CD14-positive monocyte (primary cell): ENCODE measurements around the gene DOCK10. TPM values are rescaled to one million over a fixed set of nuclear protein-coding genes. Genes with fewer than 3 reads are reported as not detected.

Experiments used
- DNase-seq, 3 donors: peaks; one replicate each; pipeline ENCODE4 v3.0.0-alpha.2; 2011 to 2022
- H2AFZ ChIP-seq: 2 replicates; pipeline ENCODE4 v1.6.0; 2012; ENCODE audit warnings: mild to moderate bottlenecking, low read depth, low read length, inconsistent platforms; ENCODE audit not compliant: insufficient read depth, poor library complexity, severe bottlenecking
- H3K27ac ChIP-seq, 2 donors: 1 replicate in 1 of 2; 2 replicates in 1 of 2; pipeline ENCODE4 v1.5.1; 2012 to 2013; ENCODE audit warnings: low read length in 2 of 2, control low read depth in 1 of 2, inconsistent platforms in 1 of 2, low read depth in 1 of 2, mild to moderate bottlenecking in 1 of 2
- H3K27me3 ChIP-seq, 2 donors: one replicate each; pipeline versions ENCODE4 v1.6.0 to v1.6.1; 2011 to 2013; ENCODE audit warnings: low read length in 2 of 2; ENCODE audit not compliant: control insufficient read depth in 2 of 2, insufficient read depth in 2 of 2
- H3K36me3 ChIP-seq, 2 donors: replicated peaks in 1 of 2; 1 replicate in 1 of 2; 2 replicates in 1 of 2; pipeline versions ENCODE4 v1.5.1 to v1.6.1; 2012 to 2013; ENCODE audit warnings: low read length in 2 of 2, control low read depth in 1 of 2, inconsistent platforms in 1 of 2, mild to moderate bottlenecking in 1 of 2; ENCODE audit not compliant: insufficient read depth in 2 of 2, control insufficient read depth in 1 of 2
- H3K4me1 ChIP-seq, 2 donors: 1 replicate in 1 of 2; 2 replicates in 1 of 2; pipeline versions ENCODE4 v1.5.1 to v1.6.1; 2012 to 2013; ENCODE audit warnings: low read length in 2 of 2, control low read depth in 1 of 2, inconsistent platforms in 1 of 2, mild to moderate bottlenecking in 1 of 2, moderate library complexity in 1 of 2; ENCODE audit not compliant: insufficient read depth in 2 of 2, control insufficient read depth in 1 of 2
- H3K4me2 ChIP-seq: replicated peaks from 2 replicates; pipeline ENCODE3; 2012; ENCODE audit warnings: low read length, moderate library complexity, mild to moderate bottlenecking; ENCODE audit not compliant: poor library complexity, severe bottlenecking; ENCODE audit errors: extremely low read depth
- H3K4me3 ChIP-seq, 3 experiments: fragments of 200-600 bp in 1 of 3; sonication (generic) in 1 of 3; replicated peaks in 1 of 3; 1 replicate in 2 of 3; 2 replicates in 1 of 3; pipeline ENCODE4 v1.5.1; 2011 to 2013; ENCODE audit warnings: low read length in 3 of 3, mild to moderate bottlenecking in 3 of 3, control low read depth in 2 of 3, low read depth in 2 of 3, inconsistent platforms in 1 of 3, moderate library complexity in 1 of 3
- H3K79me2 ChIP-seq: 2 replicates; pipeline ENCODE4 v1.6.0; 2012; ENCODE audit warnings: mild to moderate bottlenecking, control low read depth, inconsistent platforms, low read length, moderate library complexity; ENCODE audit not compliant: insufficient read depth
- H3K9ac ChIP-seq: 2 replicates; pipeline ENCODE4 v1.6.0; 2017; ENCODE audit warnings: low read length, mild to moderate bottlenecking; ENCODE audit not compliant: insufficient read depth, poor library complexity, severe bottlenecking
- H3K9me3 ChIP-seq, 2 donors: replicated peaks in 1 of 2; 1 replicate in 1 of 2; 2 replicates in 1 of 2; pipeline versions ENCODE4 v1.5.1 to v1.6.1; 2012 to 2013; ENCODE audit warnings: low read length in 2 of 2, control low read depth in 1 of 2; ENCODE audit not compliant: control insufficient read depth in 1 of 2, insufficient read depth in 1 of 2
- H4K20me1 ChIP-seq: 2 replicates; pipeline ENCODE4 v1.6.0; 2012; ENCODE audit warnings: mild to moderate bottlenecking, low read length, control low read depth, moderate library complexity; ENCODE audit not compliant: insufficient read depth
- H3K27ac Mint-ChIP-seq, 7 donors: one replicate each; pipeline ENCODE4 v1.8.0; 2020; ENCODE audit warnings: mild to moderate bottlenecking in 7 of 7, mixed read lengths in 7 of 7, moderate library complexity in 6 of 7, inconsistent platforms in 2 of 7
- H3K27me3 Mint-ChIP-seq, 3 donors: one replicate each; pipeline ENCODE4 v1.8.0; 2021 to 2022; ENCODE audit warnings: low read depth in 3 of 3, mild to moderate bottlenecking in 3 of 3, mixed read lengths in 3 of 3, moderate library complexity in 3 of 3, inconsistent platforms in 1 of 3
- H3K36me3 Mint-ChIP-seq, 2 donors: one replicate each; pipeline ENCODE4 v1.8.0; 2020; ENCODE audit warnings: mixed read lengths in 2 of 2, inconsistent platforms in 1 of 2, mild to moderate bottlenecking in 1 of 2
- H3K4me1 Mint-ChIP-seq: one replicate; pipeline ENCODE4 v1.8.0; 2020; ENCODE audit warnings: mild to moderate bottlenecking, mixed read lengths
- H3K4me3 Mint-ChIP-seq, 2 donors: one replicate each; pipeline ENCODE4 v1.8.0; 2020; ENCODE audit warnings: mild to moderate bottlenecking in 2 of 2, mixed read lengths in 2 of 2, moderate library complexity in 1 of 2
- H3K9me3 Mint-ChIP-seq, 7 donors: one replicate each; pipeline ENCODE4 v1.8.0; 2020 to 2022; ENCODE audit warnings: mixed read lengths in 7 of 7, mild to moderate bottlenecking in 6 of 7, moderate library complexity in 6 of 7, inconsistent platforms in 2 of 7
- CTCF ChIP-seq: fragments of 200-600 bp; IDR thresholded peaks from one replicate; pipeline ENCODE4 v1.8.0; 2022; ENCODE audit warnings: antibody characterized with exemption, mild to moderate bottlenecking
- WGBS: methylation state at CpG from one replicate; pipeline ENCODE4 v1.1.5; 2013; ENCODE audit warnings: missing lambda C conversion rate; ENCODE audit not compliant: insufficient coverage; 5-methylcytosine and 5-hydroxymethylcytosine counted together
- intact Hi-C, 2 donors: fragments of 100-400 bp; cut with micrococcal nuclease; formaldehyde crosslinking; loops; one replicate each; pipeline versions ENCODE4 v1.15.0 to v1.15.1; 2023
- polyA plus RNA-seq, 3 donors: library from polyadenylated mRNA; depleted of rRNA in 1 of 3; unstranded in 2 of 3; stranded (reverse) in 1 of 3; fragments of 300-500 nt in 2 of 3; fragments of >200 nt in 1 of 3; fragmentation: Illumina TruSeq in 2 of 3; gene quantifications; 1 replicate in 2 of 3; 2 replicates in 1 of 3; pipeline ENCODE4 v1.2.3, GENCODE V29; 2012 to 2021

The DOCK10 gene
- polyA plus RNA-seq, 3 donors = 9.5 to 30.9 (median 16.5) TPM

GRCh38 chr2:224934526-224935188, 107.6 kb downstream of the DOCK10 start:
- no peaks in the 10 kb centered on the region for H3K9me3 ChIP-seq
- TF ChIP-seq CTCF = no peak
- H3K79me2 ChIP-seq = peaks cover 93% of the 10 kb centered on the region
- peak overlapping the region in 4 of 7 donors; percentile 10 to 82 (median 44) for H3K27ac Mint-ChIP-seq
- DNase-seq = no peak
- H3K27me3 Mint-ChIP-seq = no peaks in the 10 kb centered on the region
- H3K4me2 ChIP-seq = no peak overlapping the region
- H3K9ac ChIP-seq = no peak overlapping the region
- H3K4me3 ChIP-seq = no peak overlapping the region
- no peak overlapping the region for H3K27ac ChIP-seq
- no peaks in the 10 kb centered on the region for H3K27me3 ChIP-seq
- peaks cover 13 to 22% of the 10 kb centered on the region in 2 donors for H3K36me3 Mint-ChIP-seq
- 100% methylated on average over 3 of the region's 5 CpGs for WGBS
- no peaks in the 10 kb centered on the region for H3K9me3 Mint-ChIP-seq
- H3K4me1 ChIP-seq = peaks cover 57 to 66% of the 10 kb centered on the region in 2 donors
- H4K20me1 ChIP-seq = no peaks in the 10 kb centered on the region
- intact Hi-C loops = no loop called here
- H3K4me3 Mint-ChIP-seq = no peak overlapping the region
- H3K4me1 Mint-ChIP-seq = peaks cover 61% of the 10 kb centered on the region
- peaks cover 0 to 11% of the 10 kb centered on the region in 2 donors for H3K36me3 ChIP-seq
- no peak overlapping the region for H2AFZ ChIP-seq

DNA sequence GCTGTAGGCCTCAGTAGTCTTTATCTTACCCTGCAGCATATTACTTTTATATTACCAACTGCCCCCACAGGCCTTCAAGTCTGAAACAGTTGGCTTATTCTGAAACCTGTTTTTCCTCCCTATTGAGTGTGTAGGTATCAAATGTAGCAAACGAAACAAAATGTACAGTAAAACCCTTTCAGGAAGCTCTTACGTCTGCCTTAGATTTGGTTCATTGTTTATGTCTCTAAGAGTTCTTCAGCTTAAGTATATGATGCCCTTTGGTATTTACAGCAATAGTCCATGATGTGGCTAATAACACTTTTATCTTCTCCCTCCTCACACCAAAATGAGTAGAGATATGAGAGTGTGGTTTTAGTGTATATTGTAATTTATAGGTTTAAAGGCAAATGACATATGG, 108.8 kb downstream of the DOCK10 start:
- H3K4me3 ChIP-seq = no peak overlapping the region
- H3K79me2 ChIP-seq = peaks cover 88% of the 10 kb centered on the region
- peak overlapping the region in 4 of 7 donors; percentile 1 to 91 (median 16) for H3K27ac Mint-ChIP-seq

More for the DNA sequence above, 108.8 kb downstream of the DOCK10 start:
- no peak for DNase-seq
- Histone ChIP-seq H4K20me1 (no peaks in the 10 kb centered on the region), H3K9ac (no peak overlapping the region), H3K9me3 (no peaks in the 10 kb centered on the region), H3K4me2 (no peak overlapping the region), H2AFZ (no peak overlapping the region), H3K4me1 (peaks cover 63 to 69% of the 10 kb centered on the region in 2 donors), H3K36me3 (peaks cover 0 to 11% of the 10 kb centered on the region in 2 donors), H3K27me3 (no peaks in the 10 kb centered on the region), H3K27ac (peak overlapping the region in 1 of 2 donors; percentile 59)
- no CpG with 5 or more reads among the region's 2 CpGs for WGBS
- intact Hi-C loops = no loop called here
- Mint-ChIP-seq H3K27me3 (no peaks in the 10 kb centered on the region), H3K36me3 (peaks cover 24 to 34% of the 10 kb centered on the region in 2 donors), H3K4me3 (no peak overlapping the region), H3K4me1 (peaks cover 69% of the 10 kb centered on the region), H3K9me3 (no peaks in the 10 kb centered on the region)
- no peak for TF ChIP-seq CTCF
